Kidney epithelial cell (primary cell): ENCODE measurements around the gene ENO3. TPM values are rescaled to one million over a fixed set of nuclear protein-coding genes. Genes with fewer than 3 reads are reported as not detected.

Experiments used
- DNase-seq: peaks from one replicate; pipeline ENCODE4 v3.0.0-alpha.2; 2010; ENCODE audit warnings: low read depth
- H3K27me3 ChIP-seq: 2 replicates; pipeline ENCODE4 v1.6.0; 2011; ENCODE audit warnings: low read length; ENCODE audit not compliant: control insufficient read depth, insufficient read depth
- H3K36me3 ChIP-seq: 2 replicates; pipeline ENCODE4 v1.5.1; 2011; ENCODE audit warnings: low read length; ENCODE audit not compliant: control insufficient read depth, insufficient read depth
- H3K4me3 ChIP-seq: 2 replicates; pipeline ENCODE4 v1.5.1; 2011; ENCODE audit warnings: low read depth, mild to moderate bottlenecking, control low read depth, low read length
- CTCF ChIP-seq: IDR thresholded peaks from 2 replicates; pipeline ENCODE4 v1.5.1; 2011; ENCODE audit warnings: mild to moderate bottlenecking, moderate library complexity, low read length, control low read depth, inconsistent platforms; ENCODE audit not compliant: insufficient read depth, poor library complexity, severe bottlenecking
- total RNA-seq: library from RNA; depleted of rRNA; stranded (reverse); fragments of >200 nt; gene quantifications from 2 replicates; pipeline ENCODE4 v1.2.3, GENCODE V29; 2015

Gene ENO3
- total RNA-seq, 1 donor from 2014 or later: 3.5 TPM

GRCh38 chr17:4928881-4929280, 22.0 kb upstream of the ENO3 start:
- no peak for TF ChIP-seq CTCF
- Histone ChIP-seq H3K4me3 (no peak overlapping the region), H3K27me3 (no peaks in the 10 kb centered on the region), H3K36me3 (no peaks in the 10 kb centered on the region)
- DNase-seq: no peak

- TF ChIP-seq CTCF: no peak
- H3K36me3 ChIP-seq: no peaks in the 10 kb centered on the region
- no peak within 1 kb of the TSS for H3K4me3 ChIP-seq
- no peaks in the 10 kb centered on the region for H3K27me3 ChIP-seq
- no peak for DNase-seq
Measured at GRCh38 chr17:4931963-4932362, 19.0 kb upstream of the ENO3 start, which contains the start of gene GP1BA. GP1BA (plus strand) TSS chr17:4932277; CDS start chr17:4932605, 328 bp downstream.

- H3K4me3 ChIP-seq: no peak overlapping the region
- H3K36me3 ChIP-seq: no peaks in the 10 kb centered on the region
- no peak for DNase-seq
- no peaks in the 10 kb centered on the region for H3K27me3 ChIP-seq
- no peak for TF ChIP-seq CTCF
Measured at GRCh38 chr17:4932756-4933155, 18.2 kb upstream of the ENO3 start.

GRCh38 chr17:4933646-4934045, 17.3 kb upstream of the ENO3 start:
- no peak overlapping the region for H3K4me3 ChIP-seq
- H3K36me3 ChIP-seq: no peaks in the 10 kb centered on the region
- no peak for TF ChIP-seq CTCF
- no peak for DNase-seq
- H3K27me3 ChIP-seq: no peaks in the 10 kb centered on the region

GRCh38 chr17:4934173-4934979, 16.5 kb upstream of the ENO3 start:
- H3K36me3 ChIP-seq: no peaks in the 10 kb centered on the region
- TF ChIP-seq CTCF: peak; percentile 48
- H3K27me3 ChIP-seq: no peaks in the 10 kb centered on the region
- no peak for DNase-seq
- no peak overlapping the region for H3K4me3 ChIP-seq

GRCh38 chr17:4935650-4936049, 15.3 kb upstream of the ENO3 start:
- DNase-seq: no peak

More at GRCh38 chr17:4935650-4936049, 15.3 kb upstream of the ENO3 start:
- Histone ChIP-seq H3K36me3 (no peaks in the 10 kb centered on the region), H3K4me3 (no peak overlapping the region), H3K27me3 (no peaks in the 10 kb centered on the region)
- no peak for TF ChIP-seq CTCF
